PC-9 (cell line): ENCODE results near the gene ACTRT2. TPM values are rescaled to one million over a fixed set of nuclear protein-coding genes. Genes with fewer than 3 reads are reported as not detected.

Experiments
- BruUV-seq: library from RNA; stranded (reverse); fragments of 400-500 nt; replicated peaks from 2 replicates; lab custom pipeline; 2021; lab: Mats Ljungman, UMichigan
- CTCF ChIA-PET: fragments of 300-600 bp; sonication (Branson Sonifier 250); formaldehyde crosslinking; loops from one replicate; lab custom pipeline; 2022; ENCODE audit warnings: antibody characterized with exemption; lab: Charles Lee
- POLR2A ChIA-PET: fragments of 300-600 bp; sonication (Branson Sonifier 250); formaldehyde crosslinking; loops from one replicate; lab custom pipeline; 2022; ENCODE audit warnings: antibody characterized with exemption; ENCODE audit not compliant: unreplicated experiment; lab: Charles Lee
- DNase-seq, 2 experiments: peaks; one replicate each; pipeline versions ENCODE4 v3.0.0 to v3.0.0-alpha.2; 2015 to 2022; ENCODE audit warnings: mixed read lengths in 1 of 2
- H2AFZ ChIP-seq: fragments of 200-600 bp; sonication (generic); 2 replicates; pipeline ENCODE4 v1.8.1; 2017; ENCODE audit warnings: antibody characterized with exemption
- H3F3A ChIP-seq: fragments of 200-600 bp; sonication (generic); 2 replicates; pipeline ENCODE4 v1.8.1; 2017; ENCODE audit warnings: antibody characterized with exemption, mild to moderate bottlenecking, low read depth; ENCODE audit not compliant: insufficient read depth
- H3K27ac ChIP-seq: fragments of 200-600 bp; sonication (generic); 2 replicates; pipeline ENCODE4 v1.6.1; 2016; ENCODE audit warnings: mixed run types
- H3K27me3 ChIP-seq: fragments of 200-600 bp; sonication (generic); 2 replicates; pipeline ENCODE4 v1.6.1; 2016; ENCODE audit warnings: low read depth, mixed run types; ENCODE audit not compliant: insufficient read depth
- H3K36me3 ChIP-seq: fragments of 200-600 bp; sonication (generic); 2 replicates; pipeline ENCODE4 v1.6.1; 2016; ENCODE audit warnings: low read depth, mixed run types
- H3K4me1 ChIP-seq: fragments of 200-600 bp; sonication (generic); replicated peaks from 2 replicates; pipeline ENCODE4 v1.6.1; 2016; ENCODE audit warnings: mixed run types; ENCODE audit not compliant: insufficient read depth
- H3K4me2 ChIP-seq: fragments of 200-600 bp; sonication (generic); 2 replicates; pipeline ENCODE4 v1.6.1; 2017; ENCODE audit warnings: mixed run types
- H3K4me3 ChIP-seq: fragments of 200-600 bp; sonication (generic); 2 replicates; pipeline ENCODE4 v1.6.1; 2016; ENCODE audit warnings: mixed run types
- H3K79me2 ChIP-seq: fragments of 200-600 bp; sonication (generic); 2 replicates; pipeline ENCODE4 v1.6.1; 2017; ENCODE audit warnings: low read depth, mixed run types
- H3K9me2 ChIP-seq: fragments of 200-600 bp; sonication (generic); 2 replicates; pipeline ENCODE4 v1.8.1; 2017; ENCODE audit warnings: mild to moderate bottlenecking; ENCODE audit not compliant: insufficient read depth
- H3K9me3 ChIP-seq: fragments of 200-600 bp; sonication (generic); 2 replicates; pipeline ENCODE4 v1.8.1; 2016; ENCODE audit warnings: low read depth; ENCODE audit not compliant: insufficient read depth
- H4K20me1 ChIP-seq: fragments of 200-600 bp; sonication (generic); 2 replicates; pipeline ENCODE4 v1.8.1; 2017; ENCODE audit not compliant: insufficient read depth
- EZH2 ChIP-seq: fragments of 200-600 bp; sonication (generic); IDR thresholded peaks from 2 replicates; pipeline ENCODE4 v1.8.0; 2017; ENCODE audit warnings: antibody characterized with exemption, low read depth
- intact Hi-C: fragments of 100-400 bp; cut with micrococcal nuclease; formaldehyde crosslinking; loops from one replicate; pipeline ENCODE4 v1.10.0; 2022; ENCODE audit not compliant: unreplicated experiment
- total RNA-seq: library from RNA; stranded (reverse); gene quantifications from 2 replicates; pipeline ENCODE4 v1.2.3, GENCODE V29; 2021
- TF ChIP-seq, protein P1 (sequence below): fragments of 200-600 bp; sonication (generic); conservative IDR thresholded peaks from 2 replicates; pipeline ENCODE4 v1.6.1; 2017; ENCODE audit warnings: mixed run types, antibody characterized with exemption, mild to moderate bottlenecking, moderate library complexity

ACTRT2 gene
- total RNA-seq, 1 experiment from 2014 or later: not detected

DNA sequence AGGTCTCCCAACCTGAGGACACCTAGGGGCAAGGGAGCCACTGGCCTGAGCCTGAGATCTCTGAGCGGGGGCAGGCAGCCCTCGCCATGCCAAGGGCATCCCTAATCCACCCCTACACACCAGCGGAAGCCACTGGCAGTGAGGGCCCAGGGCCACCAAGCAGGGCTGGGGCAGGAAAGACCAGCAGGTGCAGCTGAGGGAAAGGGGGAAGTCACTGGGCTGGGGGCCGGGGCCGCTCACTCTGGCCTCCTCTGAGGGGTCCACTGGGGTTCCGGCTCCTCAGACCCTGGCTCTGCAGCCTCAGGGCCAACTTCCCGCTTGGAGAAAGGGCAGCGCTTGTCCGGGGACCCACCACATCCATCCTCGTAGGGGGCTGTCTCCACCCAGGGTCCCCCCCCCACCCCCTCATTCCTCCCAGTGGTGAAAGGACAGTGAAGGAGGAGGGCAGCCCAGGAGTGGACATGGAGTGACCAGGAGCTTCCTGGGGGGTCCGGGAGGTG lies 42.5 kb upstream of the ACTRT2 start:
- POLR2A ChIA-PET: no interaction called here
- H3K4me3 ChIP-seq: no peak overlapping the region
- H3F3A ChIP-seq: no peaks in the 10 kb centered on the region
- TF ChIP-seq, protein P1, sequence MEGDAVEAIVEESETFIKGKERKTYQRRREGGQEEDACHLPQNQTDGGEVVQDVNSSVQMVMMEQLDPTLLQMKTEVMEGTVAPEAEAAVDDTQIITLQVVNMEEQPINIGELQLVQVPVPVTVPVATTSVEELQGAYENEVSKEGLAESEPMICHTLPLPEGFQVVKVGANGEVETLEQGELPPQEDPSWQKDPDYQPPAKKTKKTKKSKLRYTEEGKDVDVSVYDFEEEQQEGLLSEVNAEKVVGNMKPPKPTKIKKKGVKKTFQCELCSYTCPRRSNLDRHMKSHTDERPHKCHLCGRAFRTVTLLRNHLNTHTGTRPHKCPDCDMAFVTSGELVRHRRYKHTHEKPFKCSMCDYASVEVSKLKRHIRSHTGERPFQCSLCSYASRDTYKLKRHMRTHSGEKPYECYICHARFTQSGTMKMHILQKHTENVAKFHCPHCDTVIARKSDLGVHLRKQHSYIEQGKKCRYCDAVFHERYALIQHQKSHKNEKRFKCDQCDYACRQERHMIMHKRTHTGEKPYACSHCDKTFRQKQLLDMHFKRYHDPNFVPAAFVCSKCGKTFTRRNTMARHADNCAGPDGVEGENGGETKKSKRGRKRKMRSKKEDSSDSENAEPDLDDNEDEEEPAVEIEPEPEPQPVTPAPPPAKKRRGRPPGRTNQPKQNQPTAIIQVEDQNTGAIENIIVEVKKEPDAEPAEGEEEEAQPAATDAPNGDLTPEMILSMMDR: no peak
- TF ChIP-seq EZH2: no peak
- no peaks in the 10 kb centered on the region for H4K20me1 ChIP-seq
- no peaks in the 10 kb centered on the region for H3K9me3 ChIP-seq
- no peak overlapping the region for H2AFZ ChIP-seq
- H3K9me2 ChIP-seq: no peaks in the 10 kb centered on the region
- CTCF ChIA-PET: no interaction called here
- no peaks in the 10 kb centered on the region for H3K4me1 ChIP-seq
- no peaks in the 10 kb centered on the region for H3K36me3 ChIP-seq
- no peak for DNase-seq
- no peaks in the 10 kb centered on the region for H3K79me2 ChIP-seq
- H3K4me2 ChIP-seq: no peak overlapping the region
- no peak overlapping the region for H3K27ac ChIP-seq
- H3K27me3 ChIP-seq: peaks cover 59% of the 10 kb centered on the region
- intact Hi-C loops: no loop called here
- no TSS peak for BruUV-seq

DNA sequence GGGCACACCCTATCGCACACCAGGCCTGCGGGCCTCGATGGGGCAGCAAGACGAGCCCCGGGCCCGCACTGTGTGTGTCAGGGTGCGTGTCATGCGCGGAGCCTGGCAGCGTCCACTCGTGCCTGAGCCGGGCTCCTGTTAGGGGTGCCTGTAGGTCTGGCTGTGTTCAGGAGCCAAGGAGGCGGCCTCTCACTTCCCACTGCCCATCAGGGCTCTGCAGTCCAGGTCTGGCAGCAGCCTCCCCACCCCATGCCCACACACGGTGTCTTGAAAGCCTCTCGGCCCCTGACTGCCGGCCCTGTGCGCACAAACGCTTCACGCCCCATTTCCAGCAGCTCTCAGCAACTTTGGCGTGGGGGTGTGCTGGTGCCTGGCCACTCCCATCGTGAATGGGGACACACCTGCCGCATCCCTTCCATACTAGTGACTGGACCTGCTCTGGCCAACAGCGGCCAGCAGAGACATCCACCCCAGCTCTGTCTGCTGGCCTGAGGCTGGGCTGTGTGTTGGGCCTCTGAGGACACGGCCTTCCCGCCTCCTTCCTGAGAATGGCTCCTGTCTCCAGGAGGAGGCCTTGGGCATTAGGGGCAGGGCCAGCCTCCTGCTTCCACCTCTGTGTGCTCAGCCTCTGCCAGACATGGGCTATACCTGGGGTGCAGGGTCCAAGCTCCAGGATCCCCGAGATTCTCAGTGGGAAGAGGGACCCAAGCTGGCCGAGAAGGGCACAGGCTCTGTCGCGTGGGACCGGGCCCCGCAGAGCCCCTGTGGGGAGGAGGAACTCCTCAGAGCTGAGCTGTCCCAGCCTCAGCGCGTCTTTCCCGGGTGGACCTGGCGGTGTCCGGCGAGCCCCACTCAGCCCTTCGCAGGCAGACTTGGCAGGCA lies 41.8 kb upstream of the ACTRT2 start:
- TF ChIP-seq, protein P1: no peak
- no peak for TF ChIP-seq EZH2
- POLR2A ChIA-PET: no interaction called here

DNA sequence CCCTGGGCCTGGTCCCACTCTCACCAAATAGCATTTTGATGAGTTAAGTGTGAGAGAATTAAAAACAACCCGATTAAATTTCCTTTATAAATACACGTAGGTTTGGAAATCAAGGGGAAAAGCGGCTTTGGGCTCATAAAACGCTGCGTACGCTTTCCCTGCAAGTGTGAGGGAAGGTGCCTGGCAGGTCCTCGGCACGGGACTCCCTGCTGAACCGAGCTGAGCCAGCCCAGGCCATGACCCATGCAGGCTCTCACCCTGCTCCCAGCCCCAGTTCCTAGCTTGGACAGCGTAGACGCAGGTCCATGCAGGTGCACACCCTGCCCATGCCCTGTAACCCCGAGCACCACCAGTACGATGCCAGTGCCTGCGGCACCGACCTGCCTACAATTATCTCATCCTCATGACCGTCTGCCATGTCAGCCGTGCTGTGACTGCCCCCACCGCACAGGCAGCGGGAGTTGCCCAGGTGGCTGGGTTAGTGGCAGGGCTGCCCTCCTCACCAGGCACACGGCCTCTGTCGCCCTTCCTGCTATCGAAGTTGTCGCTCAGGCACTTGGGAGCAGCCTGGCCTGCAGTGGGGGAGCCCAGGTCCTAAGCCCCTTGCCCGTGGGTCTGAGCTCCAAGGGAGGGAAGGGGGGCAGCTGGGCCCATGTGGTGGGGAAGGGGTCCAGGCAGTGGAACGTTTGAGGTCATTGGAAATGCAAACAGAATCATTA lies 41.0 kb upstream of the ACTRT2 start:
- CTCF ChIA-PET: no interaction called here
- intact Hi-C loops: no loop called here

More for the DNA sequence above, 41.8 kb upstream of the ACTRT2 start:
- Histone ChIP-seq H3K9me2 (no peaks in the 10 kb centered on the region), H3K9me3 (no peaks in the 10 kb centered on the region), H2AFZ (no peak overlapping the region), H3K79me2 (no peaks in the 10 kb centered on the region), H3K36me3 (no peaks in the 10 kb centered on the region), H3K4me1 (no peaks in the 10 kb centered on the region), H3F3A (no peaks in the 10 kb centered on the region), H4K20me1 (no peaks in the 10 kb centered on the region), H3K27me3 (peaks cover 61% of the 10 kb centered on the region), H3K4me2 (no peak overlapping the region), H3K4me3 (no peak overlapping the region), H3K27ac (no peak overlapping the region)
- no peak for DNase-seq
- no TSS peak for BruUV-seq
- CTCF ChIA-PET: no interaction called here
- intact Hi-C loops: no loop called here

More for the DNA sequence above, 41.0 kb upstream of the ACTRT2 start:
- Histone ChIP-seq H4K20me1 (no peaks in the 10 kb centered on the region), H3K79me2 (no peaks in the 10 kb centered on the region), H2AFZ (no peak overlapping the region), H3K4me3 (no peak overlapping the region), H3K27me3 (peaks cover 69% of the 10 kb centered on the region), H3K4me1 (no peaks in the 10 kb centered on the region), H3K36me3 (no peaks in the 10 kb centered on the region), H3F3A (no peaks in the 10 kb centered on the region), H3K9me2 (no peaks in the 10 kb centered on the region), H3K9me3 (no peaks in the 10 kb centered on the region), H3K27ac (no peak overlapping the region), H3K4me2 (no peak overlapping the region)
- no peak for DNase-seq
- no TSS peak for BruUV-seq
- no peak for TF ChIP-seq EZH2
- TF ChIP-seq, protein P1: no peak
- POLR2A ChIA-PET: no interaction called here
